ENCODE measurements around the gene THOC2. TPM values are rescaled to one million over a fixed set of nuclear protein-coding genes. Genes with fewer than 3 reads are reported as not detected.

Gene THOC2
- total and polyA plus RNA-seq, 2 of the 8 experiments (the other 6 are each of a cell fraction or from before 2014, with no cell fraction given): 32.7 to 68.8 TPM

DNA sequence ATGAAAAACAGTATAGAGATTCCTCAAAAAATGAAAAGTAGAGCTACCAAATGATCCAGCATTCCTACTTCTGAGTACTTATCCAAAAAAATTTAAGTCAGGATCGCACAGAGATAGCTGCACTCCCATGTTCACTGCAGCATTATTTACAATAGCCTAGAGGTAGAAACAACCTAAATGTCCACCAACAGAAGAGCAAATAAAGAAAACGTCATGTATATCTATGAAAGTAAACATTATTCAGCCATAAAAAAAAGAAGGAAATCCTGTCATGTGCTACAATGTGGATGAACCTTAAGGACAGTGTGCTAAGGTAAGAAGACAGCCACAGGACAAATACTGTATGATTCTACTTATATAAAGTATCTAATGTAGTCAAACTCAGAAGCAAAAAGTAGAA lies 12.4 kb downstream of the THOC2 start:
- Histone ChIP-seq H3K4me1 (replicated peaks in 1 of 4; ENCODE audit: control insufficient read depth in 3 of 4, insufficient read depth in 4 of 4, low read length in 3 of 4) (no peaks in the 10 kb centered on the region), H3K27me3 (replicated peaks in 1 of 4; ENCODE audit: control insufficient read depth in 3 of 4, extremely low read depth in 1 of 4, insufficient read depth in 3 of 4, low read length in 3 of 4) (no peaks in the 10 kb centered on the region), H2AFZ (ENCODE audit: low read length) (no peak overlapping the region), H3K23me2 (ENCODE audit: low read depth, low read length) (no peaks in the 10 kb centered on the region), H3K18ac (ENCODE audit: extremely low read depth, low read length) (no peak overlapping the region), H2BK15ac (ENCODE audit: low read length) (no peak overlapping the region), H3K36me3 (ENCODE audit: control insufficient read depth in 2 of 4, insufficient read depth in 4 of 4, low read length in 3 of 4) (no peaks in the 10 kb centered on the region), H2AK5ac (ENCODE audit: low read depth, low read length) (no peak overlapping the region), H3K9me3 (ENCODE audit: insufficient read depth in 2 of 2, low read depth in 1 of 2, low read length in 1 of 2) (no peaks in the 10 kb centered on the region), H3K4me2 (ENCODE audit: insufficient read depth in 1 of 2, low read depth in 2 of 2, low read length in 2 of 2) (no peak overlapping the region), H3K23ac (ENCODE audit: insufficient read length) (no peak overlapping the region), H2BK12ac (ENCODE audit: low read depth, low read length) (no peak overlapping the region), H2BK5ac (ENCODE audit: low read depth, low read length) (no peak overlapping the region), H2BK20ac (ENCODE audit: low read length) (no peak overlapping the region), H4K20me1 (replicated peaks in 1 of 2; ENCODE audit: control insufficient read depth in 1 of 2, insufficient read depth in 2 of 2, low read length in 2 of 2) (peaks cover 0 to 3% of the 10 kb centered on the region in 2 experiments), H4K91ac (replicated peaks; ENCODE audit: insufficient read length, low read length) (no peak overlapping the region), H3K4me3 (ENCODE audit: extremely low read depth in 1 of 4, insufficient read depth in 2 of 4, low read depth in 3 of 4, low read length in 4 of 4) (no peak overlapping the region), H3K79me2 (ENCODE audit: control insufficient read depth in 1 of 2, insufficient read depth in 2 of 2, low read length in 2 of 2) (peaks cover 0 to 94% of the 10 kb centered on the region in 2 experiments; a peak in 2 of 4 replicates), H3K79me1 (ENCODE audit: low read depth, low read length) (no peaks in the 10 kb centered on the region), H4K8ac (ENCODE audit: extremely low read depth, insufficient read depth, low read length) (no peak overlapping the region), H2BK120ac (replicated peaks; ENCODE audit: low read depth, low read length) (no peak overlapping the region), H3K9ac (replicated peaks in 1 of 4; ENCODE audit: extremely low read depth in 1 of 4, low read depth in 3 of 4, low read length in 3 of 4) (no peak overlapping the region), H3K14ac (ENCODE audit: insufficient read length) (no peak overlapping the region), H3K56ac (replicated peaks; ENCODE audit: insufficient read length, low read depth, low read length) (no peak overlapping the region), H4K5ac (ENCODE audit: insufficient read length, low read depth, low read length) (no peak overlapping the region), H3K27ac (ENCODE audit: low read depth, low read length) (no peak overlapping the region), H3K4ac (replicated peaks; ENCODE audit: insufficient read length, low read depth, low read length) (no peak overlapping the region)
- CTCF ChIA-PET (ENCODE audit: partially characterized antibody): no interaction called here
- no peak for FAIRE-seq
- TF ChIP-seq TAF1 (IDR thresholded peaks at IDR 0.05; ENCODE audit: low read depth, low read length) (no peak), JUN (IDR thresholded peaks at IDR 0.05; ENCODE audit: low read depth, low read length) (no peak), TEAD4 (IDR thresholded peaks at IDR 0.05; ENCODE audit: low read depth, low read length) (no peak)
- no peak for DNase-seq (ENCODE audit: low read depth in 1 of 2, low spot score in 2 of 2)
- 92% methylated on average over 2 of the region's 2 CpGs; no CpG with 5 or more reads in 1 of the 2 experiments for WGBS, 2 experiments (ENCODE audit: extremely low coverage in 1 of 2, insufficient coverage in 1 of 2, insufficient read length in 1 of 2, insufficient replicate concordance in 2 of 2, low coverage in 1 of 2, low lambda C conversion rate in 2 of 2, missing lambda C conversion rate in 1 of 2)
- POLR2A ChIA-PET (ENCODE audit: partially characterized antibody): interaction anchor here (0.6 kb wide), 1 partner anchor 64 kb away, joined by 3 read pairs; no protein-coding TSS in a partner anchor
